ENCODE results near the gene FAAP20.

Gene FAAP20

GRCh38 chr1:2193514-2194281 is 874 bp downstream of the FAAP20 start:
- no peak for DNase-seq

DNA sequence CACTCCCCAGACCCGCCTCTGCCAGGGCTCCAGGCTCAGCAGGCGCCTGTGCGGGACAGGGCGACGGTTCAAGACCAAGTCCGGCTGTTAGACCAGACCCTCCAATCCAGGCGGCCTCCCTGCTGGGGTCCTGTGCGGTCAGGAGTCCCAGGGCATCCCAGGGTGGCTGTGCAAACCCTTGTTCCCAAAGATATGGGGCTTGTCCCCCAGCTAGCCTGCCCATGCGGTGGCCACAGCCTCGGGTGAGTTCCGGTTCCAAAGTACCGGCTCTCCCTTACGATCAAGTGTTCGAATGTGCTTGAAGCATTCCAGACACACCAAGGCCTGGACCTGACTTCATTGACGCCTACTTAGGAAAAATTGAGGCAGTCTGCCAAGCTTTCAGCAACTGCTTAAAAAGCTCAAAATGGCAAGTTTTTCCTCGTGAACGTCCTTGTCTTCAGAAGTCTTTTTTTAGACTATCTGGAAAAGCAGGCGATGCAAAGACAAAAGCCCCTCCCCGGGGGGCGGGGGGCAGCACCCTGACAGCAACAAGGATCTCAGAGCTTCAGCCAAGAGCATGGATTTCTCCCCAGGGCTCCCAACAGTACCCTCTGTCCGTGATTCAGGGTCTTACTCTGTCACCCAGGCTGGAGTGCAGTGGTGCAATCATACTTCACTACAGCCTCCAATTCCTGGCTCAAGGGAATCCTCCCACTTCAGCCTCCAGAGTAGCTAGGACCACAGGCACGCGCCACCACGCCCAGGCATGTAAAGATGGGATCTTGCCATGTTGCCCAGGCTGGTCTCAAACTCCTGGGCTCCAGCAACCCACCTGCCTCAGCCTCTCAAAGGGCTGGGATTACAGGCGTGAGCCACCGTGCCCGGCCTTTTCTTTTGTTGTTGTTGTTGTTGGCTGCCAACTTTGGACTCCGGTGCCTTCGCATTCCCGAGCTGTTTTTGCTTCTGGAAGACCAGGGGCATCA is 2.3 kb downstream of the FAAP20 start:
- DNase-seq, result no peak

DNA sequence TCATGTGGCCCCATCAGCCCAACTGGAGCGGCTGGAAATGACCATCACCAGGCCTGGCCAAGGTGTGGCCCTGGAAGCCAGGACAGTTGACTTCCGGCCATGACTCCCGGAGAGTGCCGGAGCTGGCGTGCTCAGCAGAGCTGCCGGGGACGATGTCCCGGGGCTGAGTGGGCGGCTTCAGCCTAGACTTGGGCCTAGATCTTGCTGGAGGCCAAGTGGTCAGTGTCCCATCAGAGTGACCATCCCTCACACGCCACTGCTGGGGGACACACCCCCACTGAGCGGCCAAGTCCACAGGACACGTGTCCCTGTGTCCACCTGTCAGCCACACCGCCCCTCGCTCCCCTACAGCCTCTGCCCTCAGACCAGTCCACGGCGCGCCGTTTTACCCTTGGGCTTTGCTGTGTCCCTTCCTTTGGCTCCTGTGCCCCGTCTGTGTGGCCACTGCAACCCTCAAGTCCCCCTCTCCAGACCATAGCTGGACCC is 4.0 kb downstream of the FAAP20 start:
- no peak for DNase-seq

- peak; percentile 90 for DNase-seq
Measured at GRCh38 chr1:2189459-2190425, 4.8 kb downstream of the FAAP20 start.

DNA sequence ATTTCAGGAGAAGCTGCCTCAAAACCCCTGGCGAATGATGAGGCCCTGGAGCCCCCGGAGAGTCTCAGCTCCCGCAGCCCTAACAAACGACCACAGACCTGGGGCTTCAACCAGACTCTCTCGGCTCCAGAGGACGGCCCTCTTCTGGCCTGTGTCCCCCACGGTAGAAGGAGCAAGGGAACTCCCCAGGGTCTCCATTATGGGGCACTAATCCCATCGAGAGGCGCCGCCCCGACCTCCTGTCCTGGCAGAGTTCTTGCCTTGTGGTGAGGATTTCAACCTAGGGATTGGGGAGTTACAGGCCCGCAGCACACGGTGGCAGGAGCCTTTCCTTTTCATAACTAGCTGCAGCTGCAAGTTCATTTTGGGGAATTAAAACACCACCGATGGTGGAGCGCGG is 6.2 kb downstream of the FAAP20 start:
- no peak for DNase-seq

DNA sequence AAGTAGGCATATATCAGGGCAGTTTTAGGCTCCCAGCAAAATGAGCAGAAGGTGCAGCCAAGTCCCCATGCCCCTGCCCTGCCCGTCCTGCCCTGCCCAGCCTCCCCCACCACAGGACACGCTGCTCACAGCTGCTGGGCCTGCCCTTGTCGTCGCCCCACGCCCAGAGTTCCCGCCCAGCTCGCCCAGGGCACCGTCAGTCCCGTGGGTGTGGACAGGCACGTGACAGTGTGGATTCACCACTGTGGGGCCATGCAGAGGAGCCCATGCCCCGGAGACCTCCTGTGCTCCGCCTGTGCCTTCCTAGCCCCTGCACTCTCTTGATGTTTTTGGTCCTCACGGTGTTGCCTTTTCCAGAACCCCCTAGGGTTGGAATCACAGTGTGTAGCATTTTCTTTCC is 7.0 kb downstream of the FAAP20 start:
- DNase-seq, result no peak

DNA sequence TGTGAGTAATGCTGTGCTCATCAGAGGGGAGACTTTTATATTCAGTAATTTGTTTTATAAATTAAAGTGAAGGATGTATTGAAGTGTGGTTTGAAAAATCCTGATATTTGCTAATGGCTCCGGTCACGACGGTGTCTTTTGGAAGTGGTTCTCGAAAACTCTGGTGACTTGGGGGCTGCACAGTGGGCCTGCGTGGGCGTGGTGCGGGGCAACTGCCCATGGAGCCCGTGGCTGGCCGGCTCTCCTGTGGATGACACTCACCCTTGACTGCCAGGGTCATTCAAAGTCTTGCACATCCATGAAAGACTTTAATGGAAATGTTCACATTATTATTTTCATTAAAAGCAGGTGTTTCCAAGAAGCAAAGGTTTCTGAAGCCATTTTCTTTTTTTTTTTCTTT is 7.7 kb downstream of the FAAP20 start:
- DNase-seq, result no peak

DNA sequence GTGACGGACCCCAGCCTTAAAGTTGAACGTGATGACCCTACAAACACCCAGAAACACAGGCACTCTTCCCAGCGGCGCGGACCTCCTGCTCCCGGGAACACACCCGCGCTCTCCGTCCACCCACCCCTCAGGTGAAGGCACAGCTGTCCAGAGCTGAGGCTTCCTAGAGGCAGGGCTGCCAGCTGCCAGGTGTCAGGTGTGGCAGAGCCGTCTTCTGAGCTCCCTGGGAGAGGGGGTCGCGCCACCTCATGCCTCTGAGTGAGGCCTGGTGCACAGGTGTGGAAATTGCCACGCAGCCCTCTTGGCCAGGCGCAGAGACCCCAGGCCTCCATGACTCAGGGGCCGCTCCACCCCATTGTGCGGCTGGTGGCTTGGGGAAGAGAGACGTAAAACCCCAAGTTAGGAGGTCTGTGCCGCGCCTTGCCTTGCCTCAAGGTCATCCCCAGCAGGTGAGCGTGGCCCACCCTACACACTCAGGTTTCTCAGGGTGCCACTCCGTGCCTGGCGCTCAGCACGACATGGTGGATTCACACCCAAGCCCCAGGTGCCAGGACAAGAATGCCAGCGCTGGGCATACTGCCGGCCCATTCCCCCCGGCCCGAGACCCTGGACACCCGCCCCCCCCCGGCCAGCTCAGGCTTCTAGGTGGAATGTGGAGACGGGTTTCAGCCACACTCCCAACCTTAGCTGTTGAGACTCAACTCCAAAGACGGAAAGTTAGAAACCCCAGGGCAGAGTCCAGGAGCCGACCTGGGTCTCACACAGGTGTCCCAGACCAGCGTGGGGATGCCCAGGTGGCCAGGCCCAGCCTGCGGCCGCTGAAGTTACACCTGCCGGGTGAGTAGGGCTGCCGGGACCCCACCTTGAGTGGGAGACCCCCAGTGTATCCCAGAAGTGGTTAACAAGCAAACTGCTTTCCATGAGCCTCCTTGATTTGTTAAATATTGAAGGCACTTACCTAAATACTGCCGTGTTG is 8.4 kb downstream of the FAAP20 start:
- no peak for DNase-seq

GRCh38 chr1:2184934-2185333 is 9.6 kb downstream of the FAAP20 start:
- DNase-seq, result no peak

DNA sequence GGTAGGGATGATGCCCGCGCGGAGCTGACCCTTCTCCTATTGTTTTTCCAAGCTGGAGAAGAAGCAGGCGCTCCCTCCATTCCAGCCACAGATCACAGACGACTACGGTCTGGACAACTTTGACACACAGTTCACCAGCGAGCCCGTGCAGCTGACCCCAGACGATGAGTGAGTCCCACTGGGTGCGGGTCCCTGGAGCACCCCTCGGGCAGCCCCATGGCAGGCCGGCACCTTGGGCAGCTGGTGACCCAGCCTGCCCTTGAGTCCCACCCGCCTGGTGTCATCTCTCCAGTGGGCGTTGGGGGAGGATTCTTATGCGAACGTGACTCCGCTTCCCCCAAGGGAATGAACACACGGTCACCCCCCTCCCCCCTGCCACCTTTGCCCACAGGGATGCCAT is 10.0 kb downstream of the FAAP20 start:
- DNase-seq, result no peak

DNA sequence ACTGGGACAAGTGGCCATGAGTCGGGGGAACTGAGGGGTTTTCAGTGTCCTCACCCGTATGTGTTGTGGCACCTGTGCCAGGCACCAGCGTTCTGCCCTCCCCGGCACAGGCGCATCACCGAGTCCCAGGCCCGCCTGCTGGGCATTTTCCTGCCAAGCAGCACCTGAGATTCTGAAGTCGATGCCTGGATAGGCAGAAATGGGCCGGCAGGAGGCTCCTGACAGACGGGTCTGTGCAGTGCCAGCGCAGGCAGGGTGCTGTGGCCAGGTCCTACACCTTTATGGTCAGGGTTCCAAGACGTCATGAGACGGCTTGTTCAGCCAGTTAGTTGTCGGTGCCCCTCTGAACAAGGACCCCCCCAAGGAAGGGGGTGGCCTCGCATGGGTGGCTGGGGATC is 10.6 kb downstream of the FAAP20 start:
- no peak for DNase-seq

GRCh38 chr1:2182376-2182775 is 12.2 kb downstream of the FAAP20 start:
- no peak for DNase-seq

DNA sequence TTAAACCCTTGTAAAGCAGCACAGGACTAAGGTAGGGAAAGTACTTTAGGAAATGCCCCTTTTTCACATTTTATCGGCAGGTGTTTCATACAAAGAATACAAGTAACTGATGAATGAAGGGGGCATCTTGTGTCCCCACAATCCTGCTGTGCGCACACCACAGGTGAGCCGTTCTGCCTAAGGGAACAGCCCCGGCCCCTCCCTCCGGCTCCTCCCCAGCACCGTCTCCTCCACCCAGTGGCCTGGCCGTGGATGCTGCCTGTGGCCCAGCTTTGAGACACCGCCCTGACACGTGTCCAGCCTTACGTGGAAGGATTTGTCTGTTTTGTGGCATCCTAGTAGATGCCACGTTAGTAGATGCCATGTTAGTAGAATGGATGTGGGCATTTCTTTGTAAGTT is 12.8 kb downstream of the FAAP20 start:
- no peak for DNase-seq

DNA sequence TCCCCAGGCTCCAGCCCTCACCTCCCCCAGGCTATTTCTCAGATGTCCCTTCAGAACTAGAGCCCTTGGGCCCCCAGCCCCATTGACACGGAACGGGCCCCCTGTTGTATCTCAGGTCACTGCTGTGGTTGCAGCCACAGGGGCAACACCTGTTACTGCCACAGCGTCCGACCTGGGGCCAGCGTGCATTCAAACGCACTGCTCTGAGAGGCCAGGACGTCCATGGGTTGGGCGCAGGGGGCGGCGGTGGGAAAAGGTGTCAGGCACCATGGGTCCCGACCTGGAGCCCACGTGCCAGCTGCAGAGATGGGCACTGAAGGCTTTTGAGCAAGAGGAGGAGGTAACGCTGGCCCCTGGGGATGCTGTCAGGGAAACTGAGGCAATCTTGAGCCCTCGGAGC is 13.3 kb downstream of the FAAP20 start:
- no peak for DNase-seq

DNA sequence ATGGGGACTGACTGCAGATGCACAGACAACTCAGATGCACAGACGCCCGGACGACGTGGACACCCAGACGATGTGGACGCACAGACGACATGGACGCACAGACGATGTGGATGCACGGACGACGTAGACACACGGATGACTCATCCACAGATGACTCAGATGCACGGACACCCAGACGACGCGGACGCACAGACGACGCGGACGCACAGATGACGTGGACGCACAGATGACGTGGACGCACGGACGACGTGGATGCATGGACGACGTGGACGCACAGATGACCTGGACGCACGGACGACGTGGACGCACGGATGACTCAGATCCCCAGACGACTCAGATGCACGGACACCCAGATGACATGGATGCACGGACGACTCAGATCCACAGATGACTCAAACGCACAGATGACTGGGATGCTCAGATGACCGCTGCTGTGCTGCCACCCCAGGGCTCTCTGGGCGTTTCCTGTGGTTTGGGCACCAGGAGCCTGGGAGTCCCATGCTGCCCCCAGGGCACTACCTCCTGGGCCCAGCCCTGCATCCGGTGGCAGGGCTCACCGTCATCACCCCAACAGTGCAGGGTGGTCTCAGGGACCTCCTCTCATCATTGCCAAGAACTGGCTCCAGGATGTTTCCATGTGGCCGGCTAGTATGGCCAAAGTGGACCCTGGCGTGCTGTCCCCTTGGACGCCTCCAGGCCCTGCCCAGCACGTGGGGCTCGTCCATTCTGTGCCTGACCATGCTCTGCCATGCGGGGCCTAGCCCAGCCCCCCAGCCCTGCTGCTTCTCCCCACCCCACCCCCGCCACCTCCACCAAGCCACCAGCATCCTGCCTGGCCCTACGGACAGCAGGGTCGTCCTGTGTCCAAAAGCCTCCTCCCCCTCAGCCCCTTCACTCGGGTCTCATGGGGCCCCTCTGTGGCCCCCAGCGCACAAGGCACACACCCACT is 14.0 kb downstream of the FAAP20 start:
- no peak for DNase-seq

GRCh38 chr1:2179283-2180013 is 15.1 kb downstream of the FAAP20 start:
- DNase-seq, result no peak

DNA sequence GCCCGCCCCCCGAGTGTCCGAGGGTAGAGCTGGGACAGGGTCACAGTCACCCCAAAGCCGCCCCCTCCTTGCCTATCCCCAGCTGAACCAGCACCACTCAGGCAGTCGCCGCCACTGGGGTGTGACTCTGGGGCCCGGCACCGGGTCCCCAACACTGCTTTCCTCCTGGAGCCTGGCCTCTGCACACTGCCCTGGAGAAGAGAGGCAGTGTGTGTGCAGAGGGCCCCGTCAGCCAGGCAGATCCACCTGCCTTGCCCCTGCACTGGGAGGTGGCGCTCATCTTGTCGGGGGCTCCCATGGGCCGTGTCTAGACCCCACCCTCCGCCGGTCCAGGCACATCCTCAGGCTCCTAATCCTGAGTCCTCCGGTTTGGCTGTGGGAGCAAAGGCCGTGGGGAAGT is 15.7 kb downstream of the FAAP20 start:
- DNase-seq, result no peak

- DNase-seq, result no peak
Measured at GRCh38 chr1:2177946-2178538, 16.5 kb downstream of the FAAP20 start.

DNA sequence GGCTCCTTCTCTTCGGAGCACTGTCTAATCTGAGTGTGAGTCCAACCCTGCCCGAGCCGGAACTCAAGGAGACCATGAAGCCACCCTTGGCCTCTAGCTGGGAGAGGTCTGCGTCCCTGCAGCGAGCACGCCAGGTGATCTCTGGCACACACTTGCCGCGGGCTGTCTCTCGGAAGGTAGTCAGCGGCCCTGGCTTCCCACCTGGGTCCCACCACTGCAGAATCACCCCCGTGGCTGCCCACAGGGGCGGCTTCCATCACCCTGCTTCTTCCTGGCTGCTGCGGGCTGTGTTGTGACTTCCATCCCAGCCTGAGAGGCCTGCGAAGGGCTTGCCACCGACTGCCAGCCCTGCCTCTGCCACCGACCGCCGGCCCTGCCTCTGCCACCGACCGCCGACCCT is 17.0 kb downstream of the FAAP20 start:
- no peak for DNase-seq

Data from activated naive CD4-positive, alpha-beta T cell treated with anti-CD3 and anti-CD28 coated beads, Interleukin-2, amount 50 U/mL, for 16 hours (primary cell).